ENCODE results near the gene JMJD6. TPM values are rescaled to one million over a fixed set of nuclear protein-coding genes. Genes with fewer than 3 reads are reported as not detected.
A peak's percentile ranks its signal among the peaks of the same experiment; 100 is the strongest.

The JMJD6 gene
- total RNA-seq, 1 experiment from 2014 or later = 28.9 TPM

DNA sequence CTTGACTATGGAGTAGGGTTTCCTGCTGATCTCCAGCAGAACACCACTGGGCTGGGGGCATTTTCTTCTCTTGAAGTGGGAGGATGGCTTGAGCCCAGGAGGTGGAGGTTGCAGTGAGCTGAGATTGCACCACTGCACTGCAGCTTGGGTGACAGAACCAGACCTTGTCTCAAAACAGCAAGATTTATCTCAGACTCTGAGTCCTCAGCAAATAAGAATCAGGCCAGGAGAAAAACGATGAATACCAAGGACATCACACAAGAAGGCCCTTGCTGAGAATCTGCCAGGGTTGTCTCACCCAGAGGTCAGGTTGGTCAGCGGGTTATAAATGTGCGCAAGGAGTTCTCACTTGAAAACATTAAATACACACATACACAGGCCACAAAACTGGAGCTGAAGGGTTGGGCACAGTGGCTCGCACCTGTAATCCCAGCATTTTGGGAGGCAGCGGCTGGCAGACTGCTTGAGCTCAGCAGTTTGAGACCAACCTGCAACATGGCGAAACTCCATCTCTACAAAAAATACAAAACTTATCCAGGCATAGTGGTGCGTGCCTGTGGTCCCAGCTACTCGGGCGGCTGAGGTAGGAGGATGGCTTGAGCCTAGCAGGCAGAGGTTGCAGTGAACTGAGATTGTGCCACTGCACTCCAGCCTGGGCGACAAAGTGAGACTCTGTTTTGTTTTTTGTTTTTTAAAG, 23.3 kb downstream of the JMJD6 start:
- WGBS (ENCODE audit: extremely low coverage, insufficient read length, low lambda C conversion rate) = no CpG with 5 or more reads among the region's 10 CpGs
- Histone ChIP-seq H4K20me1 (ENCODE audit: control insufficient read depth, insufficient read depth, insufficient read length) (no peaks in the 10 kb centered on the region), H3K18ac (ENCODE audit: insufficient read length, low read depth, low read length) (no peak overlapping the region)

More for the DNA sequence above, 23.3 kb downstream of the JMJD6 start:
- no peak overlapping the region for H2AK5ac ChIP-seq (ENCODE audit: insufficient read length, low read length)
- H4K91ac ChIP-seq (ENCODE audit: insufficient read length, low read depth, low read length) = no peak overlapping the region
- H3K9me3 ChIP-seq (ENCODE audit: control insufficient read depth, low read depth, low read length) = no peaks in the 10 kb centered on the region
- no peak overlapping the region for H2BK15ac ChIP-seq (ENCODE audit: low read depth, low read length)
- no peak overlapping the region for H2BK12ac ChIP-seq (ENCODE audit: insufficient read length, low read depth, low read length)
- no peak overlapping the region for H3T11ph ChIP-seq (ENCODE audit: low read length)
- no peak overlapping the region for H3K23ac ChIP-seq (ENCODE audit: insufficient read length, low read depth, low read length)
- no peak overlapping the region for H3K27ac ChIP-seq (ENCODE audit: insufficient read length, low read depth, low read length)
- DNase-seq = no peak
- H2BK5ac ChIP-seq (ENCODE audit: insufficient read length, low read length) = no peak overlapping the region
- Mint-ChIP-seq H3K36me3 (ENCODE audit: insufficient read depth in 1 of 3, low read depth in 3 of 3) (no peaks in the 10 kb centered on the region; a peak in 1 of 7 replicates), H3K9me3 (no peaks in the 10 kb centered on the region), H3K4me3 (peak overlapping the region in 1 of 2 experiments; percentile 7; a peak in 1 of 5 replicates), H3K27me3 (ENCODE audit: low read depth) (peaks cover 2% of the 10 kb centered on the region), H3K4me1 (peaks cover 30 to 46% of the 10 kb centered on the region in 2 experiments), H3K27ac (no peak overlapping the region; a peak in 1 of 7 replicates)
- no peak overlapping the region for H2BK20ac ChIP-seq (ENCODE audit: low read depth, low read length, poor library complexity, severe bottlenecking)
- H3K23me2 ChIP-seq (ENCODE audit: insufficient read length, low read depth, low read length, poor library complexity, severe bottlenecking) = no peaks in the 10 kb centered on the region
- H3K79me1 ChIP-seq (ENCODE audit: insufficient read depth, low read depth, low read length, poor library complexity, severe bottlenecking) = no peaks in the 10 kb centered on the region
- H3K56ac ChIP-seq (ENCODE audit: insufficient read length, low read depth, low read length) = no peak overlapping the region
- no peak for TF ChIP-seq CTCF (conservative IDR thresholded peaks at IDR 0.05)
- no peak overlapping the region for H3K9ac ChIP-seq (ENCODE audit: extremely low read depth, insufficient read length, low read length)
- H3K14ac ChIP-seq (ENCODE audit: insufficient read depth, low read length) = no peak overlapping the region
- H3K79me2 ChIP-seq (ENCODE audit: insufficient read depth, low read length) = no peaks in the 10 kb centered on the region
- no peak overlapping the region for H4K8ac ChIP-seq (replicated peaks; ENCODE audit: insufficient read length, low read depth, low read length)
- H3K4ac ChIP-seq (ENCODE audit: low read depth, low read length) = no peak overlapping the region
- H2BK120ac ChIP-seq (ENCODE audit: low read depth, low read length, poor library complexity, severe bottlenecking) = no peak overlapping the region
- H2AFZ ChIP-seq (ENCODE audit: low read length) = no peak overlapping the region
- no peaks in the 10 kb centered on the region for H3K27me3 ChIP-seq (ENCODE audit: insufficient read depth, low read length)
- H3K4me1 ChIP-seq (ENCODE audit: insufficient read depth, low read length) = peaks cover 8% of the 10 kb centered on the region; the same call in 1 of the 2 replicates
- no peak overlapping the region for H4K5ac ChIP-seq (ENCODE audit: insufficient read length, low read depth, low read length)
- H3K4me2 ChIP-seq (ENCODE audit: insufficient read depth, insufficient read length, low read length) = no peak overlapping the region

Data from H9 (cell line).